Fibroblast of lung (primary cell): ENCODE results near the gene ATXN1. TPM values are rescaled to one million over a fixed set of nuclear protein-coding genes. Genes with fewer than 3 reads are reported as not detected.

Experiments used
- DNase-seq, 2 donors: peaks; one replicate each; pipeline versions ENCODE4 v3.0.0 to v3.0.0-alpha.2; 2010; ENCODE audit warnings: low read depth in 2 of 2
- H2AFZ ChIP-seq: 2 replicates; pipeline ENCODE4 v1.5.1; 2012; ENCODE audit warnings: low read length, control low read depth, inconsistent platforms
- H3K27ac ChIP-seq: 2 replicates; pipeline ENCODE4 v1.5.1; 2011; ENCODE audit warnings: low read length, control low read depth; ENCODE audit not compliant: insufficient read depth
- H3K27me3 ChIP-seq: 2 replicates; pipeline ENCODE4 v1.5.1; 2011; ENCODE audit warnings: mild to moderate bottlenecking, low read length; ENCODE audit not compliant: control insufficient read depth, insufficient read depth
- H3K36me3 ChIP-seq: 2 replicates; pipeline ENCODE4 v1.5.1; 2011; ENCODE audit warnings: low read length; ENCODE audit not compliant: control insufficient read depth, insufficient read depth
- H3K4me1 ChIP-seq: 2 replicates; pipeline ENCODE4 v1.5.1; 2011; ENCODE audit warnings: low read length; ENCODE audit not compliant: control insufficient read depth, insufficient read depth; ENCODE audit errors: extremely low read depth
- H3K4me2 ChIP-seq: 2 replicates; pipeline ENCODE4 v1.5.1; 2011; ENCODE audit warnings: low read length, control low read depth; ENCODE audit not compliant: insufficient read depth; ENCODE audit errors: extremely low read depth
- H3K4me3 ChIP-seq, 4 experiments: fragments of 200-600 bp in 1 of 4; sonication (generic) in 1 of 4; replicated peaks in 1 of 4; 2 replicates each; pipeline ENCODE4 v1.5.1; 2011 to 2016; ENCODE audit warnings: low read length in 4 of 4, low read depth in 3 of 4, mild to moderate bottlenecking in 3 of 4, control low read depth in 2 of 4, inconsistent platforms in 1 of 4, mixed read lengths in 1 of 4; ENCODE audit not compliant: insufficient read depth in 1 of 4; ENCODE audit errors: control extremely low read depth in 1 of 4
- H3K79me2 ChIP-seq: 2 replicates; pipeline ENCODE4 v1.5.1; 2012; ENCODE audit warnings: mild to moderate bottlenecking, low read length, inconsistent platforms; ENCODE audit not compliant: control insufficient read depth, insufficient read depth
- H3K9ac ChIP-seq: 2 replicates; pipeline ENCODE4 v1.5.1; 2011; ENCODE audit warnings: mild to moderate bottlenecking, low read length, control low read depth; ENCODE audit not compliant: insufficient read depth
- H3K9me3 ChIP-seq: 2 replicates; pipeline ENCODE4 v1.5.1; 2012; ENCODE audit warnings: low read depth, low read length; ENCODE audit not compliant: control insufficient read depth, insufficient read depth
- H4K20me1 ChIP-seq: 2 replicates; pipeline ENCODE4 v1.5.1; 2011; ENCODE audit warnings: low read length; ENCODE audit not compliant: control insufficient read depth, insufficient read depth; ENCODE audit errors: extremely low read depth
- EZH2 ChIP-seq: IDR thresholded peaks from 2 replicates; pipeline ENCODE4 v1.5.1; 2012; ENCODE audit warnings: low read length, control low read depth, mild to moderate bottlenecking; ENCODE audit errors: missing control alignments
- polyA plus RNA-seq, 2 donors: library from polyadenylated mRNA; depleted of rRNA in 1 of 2; stranded (reverse) in 1 of 2; unstranded in 1 of 2; fragments of >200 nt; gene quantifications; 2 replicates each; pipeline ENCODE4 v1.2.1, GENCODE V29; 2011 to 2012; ENCODE audit warnings: missing spikeins in 1 of 2
- total RNA-seq: library from RNA; depleted of rRNA; stranded (reverse); fragments of >200 nt; gene quantifications from 2 replicates; pipeline ENCODE4 v1.2.1, GENCODE V29; 2014
- TF ChIP-seq, protein P1 (sequence below), 2 donors: IDR thresholded peaks in 1 of 2; conservative IDR thresholded peaks in 1 of 2; 1 replicate in 1 of 2; 2 replicates in 1 of 2; pipeline ENCODE4 v1.5.1; 2011 to 2012; ENCODE audit warnings: low read length in 2 of 2, control low read depth in 1 of 2, inconsistent platforms in 1 of 2, low read depth in 1 of 2, mild to moderate bottlenecking in 1 of 2

Gene ATXN1
- total and polyA plus RNA-seq, 2 donors (not counting 1 experiment from before 2014, with no cell fraction given), result 15.8 to 40.5 TPM

GRCh38 chr6:16338577-16339264, 422.5 kb downstream of the ATXN1 start:
- TF ChIP-seq EZH2, result no peak
- TF ChIP-seq, protein P1, sequence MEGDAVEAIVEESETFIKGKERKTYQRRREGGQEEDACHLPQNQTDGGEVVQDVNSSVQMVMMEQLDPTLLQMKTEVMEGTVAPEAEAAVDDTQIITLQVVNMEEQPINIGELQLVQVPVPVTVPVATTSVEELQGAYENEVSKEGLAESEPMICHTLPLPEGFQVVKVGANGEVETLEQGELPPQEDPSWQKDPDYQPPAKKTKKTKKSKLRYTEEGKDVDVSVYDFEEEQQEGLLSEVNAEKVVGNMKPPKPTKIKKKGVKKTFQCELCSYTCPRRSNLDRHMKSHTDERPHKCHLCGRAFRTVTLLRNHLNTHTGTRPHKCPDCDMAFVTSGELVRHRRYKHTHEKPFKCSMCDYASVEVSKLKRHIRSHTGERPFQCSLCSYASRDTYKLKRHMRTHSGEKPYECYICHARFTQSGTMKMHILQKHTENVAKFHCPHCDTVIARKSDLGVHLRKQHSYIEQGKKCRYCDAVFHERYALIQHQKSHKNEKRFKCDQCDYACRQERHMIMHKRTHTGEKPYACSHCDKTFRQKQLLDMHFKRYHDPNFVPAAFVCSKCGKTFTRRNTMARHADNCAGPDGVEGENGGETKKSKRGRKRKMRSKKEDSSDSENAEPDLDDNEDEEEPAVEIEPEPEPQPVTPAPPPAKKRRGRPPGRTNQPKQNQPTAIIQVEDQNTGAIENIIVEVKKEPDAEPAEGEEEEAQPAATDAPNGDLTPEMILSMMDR (conservative IDR thresholded peaks at IDR 0.05 in 1 of 2, IDR thresholded peaks at IDR 0.05 in 1 of 2; ENCODE audit: low read depth in 1 of 2, low read length in 2 of 2), result peak; percentile 72 to 79
- no peaks in the 10 kb centered on the region for H3K79me2 ChIP-seq
- no peak overlapping the region for H2AFZ ChIP-seq
- peaks cover 46% of the 10 kb centered on the region for H3K4me1 ChIP-seq
- no peaks in the 10 kb centered on the region for H4K20me1 ChIP-seq
- peak overlapping the region; percentile 87 for H3K4me2 ChIP-seq
- no peak overlapping the region for H3K9ac ChIP-seq
- H3K9me3 ChIP-seq, result no peaks in the 10 kb centered on the region
- H3K27ac ChIP-seq, result peak overlapping the region; percentile 79
- H3K36me3 ChIP-seq, result no peaks in the 10 kb centered on the region
- H3K4me3 ChIP-seq, result no peak overlapping the region
- peak; percentile 99 to 100 for DNase-seq
- no peaks in the 10 kb centered on the region for H3K27me3 ChIP-seq

DNA sequence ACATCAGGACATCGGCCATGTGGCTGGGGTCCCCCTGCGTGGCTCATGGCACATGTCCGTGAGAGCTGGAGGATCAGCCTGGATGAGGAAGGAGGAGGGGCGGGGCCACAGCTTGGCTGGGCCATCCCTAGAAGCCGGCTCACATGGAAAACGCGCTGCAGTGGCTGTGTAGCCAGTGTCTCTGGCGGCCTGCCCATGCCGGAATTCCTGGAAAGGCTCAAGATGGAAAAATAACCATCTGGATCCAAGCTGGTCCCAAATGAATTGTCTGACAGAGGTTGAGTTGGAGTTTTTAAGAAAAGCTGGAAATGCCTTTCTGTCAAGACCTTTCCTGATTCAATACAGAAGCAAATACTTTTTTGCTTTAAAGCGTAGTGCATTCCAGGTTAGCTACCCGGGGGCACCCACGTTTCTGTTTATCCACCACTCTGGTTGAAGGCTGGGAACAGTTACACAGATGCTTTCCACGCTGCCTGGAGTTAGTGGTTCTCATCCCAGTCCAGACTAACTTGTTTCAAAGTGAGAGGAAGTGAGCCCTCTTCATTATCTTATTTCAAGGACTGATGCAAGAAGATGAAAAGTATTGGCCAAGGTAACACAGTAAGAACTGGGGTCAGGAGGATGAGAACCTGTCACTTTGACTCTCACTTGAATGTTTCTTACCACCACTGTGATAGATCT, 423.8 kb downstream of the ATXN1 start:
- peak overlapping the region; percentile 44 for H3K4me2 ChIP-seq
- peaks cover 49% of the 10 kb centered on the region for H3K4me1 ChIP-seq
- no peaks in the 10 kb centered on the region for H3K27me3 ChIP-seq
- no peak overlapping the region for H3K9ac ChIP-seq
- peak; percentile 93 to 95 for DNase-seq
- no peak overlapping the region for H3K4me3 ChIP-seq
- no peaks in the 10 kb centered on the region for H3K9me3 ChIP-seq
- H3K79me2 ChIP-seq, result no peaks in the 10 kb centered on the region
- H4K20me1 ChIP-seq, result no peaks in the 10 kb centered on the region
- H2AFZ ChIP-seq, result no peak overlapping the region
- peak overlapping the region; percentile 79 for H3K27ac ChIP-seq
- no peak for TF ChIP-seq EZH2
- TF ChIP-seq, protein P1 (conservative IDR thresholded peaks at IDR 0.05 in 1 of 2, IDR thresholded peaks at IDR 0.05 in 1 of 2; ENCODE audit: low read depth in 1 of 2, low read length in 2 of 2), result no peak
- no peaks in the 10 kb centered on the region for H3K36me3 ChIP-seq

- Histone ChIP-seq H3K27me3 (no peaks in the 10 kb centered on the region), H4K20me1 (no peaks in the 10 kb centered on the region), H3K4me3 (no peak overlapping the region), H3K36me3 (no peaks in the 10 kb centered on the region), H3K4me1 (peaks cover 51% of the 10 kb centered on the region), H3K27ac (peak overlapping the region; percentile 79), H3K9ac (no peak overlapping the region), H3K9me3 (no peaks in the 10 kb centered on the region), H2AFZ (no peak overlapping the region), H3K4me2 (no peak overlapping the region), H3K79me2 (no peaks in the 10 kb centered on the region)
- TF ChIP-seq EZH2, result no peak
- TF ChIP-seq, protein P1 (conservative IDR thresholded peaks at IDR 0.05 in 1 of 2, IDR thresholded peaks at IDR 0.05 in 1 of 2; ENCODE audit: low read depth in 1 of 2, low read length in 2 of 2), result no peak
- DNase-seq, result no peak
Observed at GRCh38 chr6:16336911-16337294, 424.4 kb downstream of the ATXN1 start.
